T-cell (primary cell): ENCODE data around the gene NOS1. TPM values are rescaled to one million over a fixed set of nuclear protein-coding genes. Genes with fewer than 3 reads are reported as not detected.

Source experiments
- ATAC-seq, 4 experiments: fragments of 200-7000 bp in 3 of 4; fragments of 150-1000 bp in 1 of 4; cut with Tn5 transposase; replicated peaks in 1 of 4; 1 replicate in 3 of 4; 2 replicates in 1 of 4; pipeline ENCODE4 v1.10.0; 2021; ENCODE audit warnings: moderate library complexity in 3 of 4, mild to moderate bottlenecking in 2 of 4, moderate number of reproducible peaks in 1 of 4
- CTCF ChIA-PET, 2 donors: fragments of 300-600 bp; sonication (Branson Sonifier 250); formaldehyde crosslinking; loops; one replicate each; lab custom pipeline; 2022; ENCODE audit warnings: antibody characterized with exemption in 2 of 2; lab: Charles Lee
- POLR2A ChIA-PET, 2 donors: fragments of 300-600 bp; sonication (Branson Sonifier 250); formaldehyde crosslinking; loops; one replicate each; lab custom pipeline; 2022; ENCODE audit warnings: antibody characterized with exemption in 2 of 2; lab: Charles Lee
- DNase-seq, 35 experiments: peaks; one replicate each; pipeline versions ENCODE4 v3.0.0 to v3.0.0-alpha.2; 2013 to 2023
- H3K27ac ChIP-seq: one replicate; pipeline ENCODE4 v1.5.1; 2013; ENCODE audit warnings: low read length
- H3K27me3 ChIP-seq, 2 experiments: replicated peaks in 1 of 2; 1 replicate in 1 of 2; 2 replicates in 1 of 2; pipeline versions ENCODE4 v1.6.1 to v1.7.0; 2013; ENCODE audit warnings: low read length in 1 of 2, mixed read lengths in 1 of 2; ENCODE audit not compliant: control insufficient read depth in 2 of 2, insufficient read depth in 2 of 2; ENCODE audit errors: extremely low read depth in 1 of 2
- H3K36me3 ChIP-seq, 2 donors: 1 replicate in 1 of 2; 2 replicates in 1 of 2; pipeline versions ENCODE4 v1.6.1 to v1.7.0; 2013; ENCODE audit warnings: low read length in 1 of 2; ENCODE audit not compliant: control insufficient read depth in 2 of 2, insufficient read depth in 1 of 2; ENCODE audit errors: extremely low read depth in 1 of 2
- H3K4me1 ChIP-seq, 2 experiments: 1 replicate in 1 of 2; 2 replicates in 1 of 2; pipeline versions ENCODE4 v1.6.1 to v1.7.0; 2013; ENCODE audit warnings: low read length in 2 of 2, mixed read lengths in 1 of 2; ENCODE audit not compliant: insufficient read depth in 2 of 2, control insufficient read depth in 1 of 2; ENCODE audit errors: extremely low read depth in 1 of 2
- H3K4me3 ChIP-seq, 2 donors: 1 replicate in 1 of 2; 2 replicates in 1 of 2; pipeline versions ENCODE4 v1.5.1 to v1.7.0; 2013; ENCODE audit warnings: mild to moderate bottlenecking in 2 of 2, low read length in 1 of 2, moderate library complexity in 1 of 2; ENCODE audit not compliant: control insufficient read depth in 1 of 2; ENCODE audit errors: extremely low read depth in 1 of 2
- H3K9me3 ChIP-seq: 2 replicates; pipeline ENCODE4 v1.7.0; 2013
- H3K27ac Mint-ChIP-seq, 2 donors: one replicate each; pipeline ENCODE4 v1.8.0; 2020 to 2021; ENCODE audit warnings: mild to moderate bottlenecking in 2 of 2, mixed read lengths in 2 of 2
- H3K27me3 Mint-ChIP-seq, 2 donors: one replicate each; pipeline ENCODE4 v1.8.0; 2021 to 2022; ENCODE audit warnings: mixed read lengths in 2 of 2
- H3K36me3 Mint-ChIP-seq: one replicate; pipeline ENCODE4 v1.8.0; 2021; ENCODE audit warnings: mixed read lengths
- H3K4me1 Mint-ChIP-seq, 3 donors: one replicate each; pipeline ENCODE4 v1.8.0; 2020 to 2022; ENCODE audit warnings: mixed read lengths in 3 of 3, mild to moderate bottlenecking in 1 of 3
- H3K4me3 Mint-ChIP-seq, 3 donors: one replicate each; pipeline ENCODE4 v1.8.0; 2020 to 2022; ENCODE audit warnings: mild to moderate bottlenecking in 3 of 3, mixed read lengths in 3 of 3, moderate library complexity in 3 of 3
- H3K9me3 Mint-ChIP-seq, 3 donors: one replicate each; pipeline ENCODE4 v1.8.0; 2020 to 2022; ENCODE audit warnings: mixed read lengths in 3 of 3
- WGBS: methylation state at CpG from one replicate; pipeline ENCODE4 v1.1.5; 2013; ENCODE audit warnings: missing lambda C conversion rate; ENCODE audit not compliant: insufficient coverage; 5-methylcytosine and 5-hydroxymethylcytosine counted together
- total RNA-seq, 35 experiments: library from RNA in 6 of 35; stranded (reverse) in 6 of 35; fragments of 120-200 nt in 1 of 35; gene quantifications; one replicate each; pipeline versions ENCODE4 v1.2.1 to v1.2.4 and lab custom pipeline; 2013 to 2026

Gene NOS1
- total RNA-seq, 5 donors from 2014 or later (not counting 1 experiment from before 2014, with no cell fraction given) = 0.03 TPM; not detected in 4

GRCh38 chr12:117280019-117280680 lies 81.3 kb downstream of the NOS1 start:
- Mint-ChIP-seq H3K4me1 (no peaks in the 10 kb centered on the region), H3K27me3 (peaks cover 8 to 19% of the 10 kb centered on the region in 2 donors)

GRCh38 chr12:117279606-117280005 lies 81.8 kb downstream of the NOS1 start:
- Mint-ChIP-seq H3K9me3 (peaks cover 0 to 12% (median 0%) of the 10 kb centered on the region in 3 donors), H3K27me3 (peaks cover 8 to 19% of the 10 kb centered on the region in 2 donors), H3K4me3 (no peak overlapping the region), H3K36me3 (no peaks in the 10 kb centered on the region), H3K27ac (no peak overlapping the region), H3K4me1 (no peaks in the 10 kb centered on the region)
- no peak for ATAC-seq
- ChIA-PET POLR2A (interaction anchor here in 1 of 2 donors (0.6 kb wide), 1 partner anchor 242 kb away, joined by 4 read pairs; no protein-coding TSS in a partner anchor), CTCF (no interaction called here)
- H3K9me3 ChIP-seq = no peaks in the 10 kb centered on the region
- WGBS = 46% methylated on average over 2 of the region's 8 CpGs
- no peaks in the 10 kb centered on the region for H3K36me3 ChIP-seq
- no peak overlapping the region for H3K4me3 ChIP-seq
- no peak for DNase-seq
- no peaks in the 10 kb centered on the region for H3K4me1 ChIP-seq
- peaks cover 0 to 14% of the 10 kb centered on the region in 2 experiments for H3K27me3 ChIP-seq
- H3K27ac ChIP-seq = no peak overlapping the region

More at GRCh38 chr12:117280019-117280680, 81.3 kb downstream of the NOS1 start:
- no peaks in the 10 kb centered on the region for H3K4me1 ChIP-seq
- H3K9me3 ChIP-seq = no peaks in the 10 kb centered on the region
- ATAC-seq = no peak
- H3K27ac ChIP-seq = no peak overlapping the region
- no peak overlapping the region for H3K4me3 ChIP-seq
- WGBS = 95% methylated on average over 3 of the region's 8 CpGs
- CTCF ChIA-PET = no interaction called here
- POLR2A ChIA-PET = no interaction called here
- Mint-ChIP-seq H3K4me3 (no peak overlapping the region), H3K27ac (no peak overlapping the region), H3K36me3 (no peaks in the 10 kb centered on the region), H3K9me3 (peaks cover 0 to 12% (median 0%) of the 10 kb centered on the region in 3 donors)
- no peak for DNase-seq
- H3K27me3 ChIP-seq = peaks cover 0 to 16% of the 10 kb centered on the region in 2 experiments
- H3K36me3 ChIP-seq = no peaks in the 10 kb centered on the region

- H3K27me3 ChIP-seq = peaks cover 0 to 18% of the 10 kb centered on the region in 2 experiments
- no peak overlapping the region for H3K4me3 Mint-ChIP-seq
- DNase-seq (no peak), ATAC-seq (no peak)
- H3K9me3 ChIP-seq = no peaks in the 10 kb centered on the region
- no peak overlapping the region for H3K27ac Mint-ChIP-seq
- ChIA-PET POLR2A (no interaction called here), CTCF (no interaction called here)
- H3K4me1 ChIP-seq = no peaks in the 10 kb centered on the region
- peaks cover 18 to 25% of the 10 kb centered on the region in 2 donors for H3K27me3 Mint-ChIP-seq
- WGBS = no CpG with 5 or more reads among the region's 7 CpGs
- H3K27ac ChIP-seq = no peak overlapping the region
- H3K9me3 Mint-ChIP-seq = peaks cover 0 to 12% (median 0%) of the 10 kb centered on the region in 3 donors
- H3K4me3 ChIP-seq = no peak overlapping the region
- H3K36me3 ChIP-seq = no peaks in the 10 kb centered on the region
- H3K36me3 Mint-ChIP-seq = no peaks in the 10 kb centered on the region
- no peaks in the 10 kb centered on the region for H3K4me1 Mint-ChIP-seq
Measured at GRCh38 chr12:117277875-117278274, 83.6 kb downstream of the NOS1 start.

- CTCF ChIA-PET = no interaction called here
- no peaks in the 10 kb centered on the region for H3K36me3 Mint-ChIP-seq
- Histone ChIP-seq H3K36me3 (no peaks in the 10 kb centered on the region), H3K9me3 (no peaks in the 10 kb centered on the region), H3K27ac (no peak overlapping the region), H3K4me3 (no peak overlapping the region), H3K4me1 (no peaks in the 10 kb centered on the region), H3K27me3 (peaks cover 0 to 31% of the 10 kb centered on the region in 2 experiments)
- ATAC-seq (no peak), DNase-seq (no peak)
- H3K4me1 Mint-ChIP-seq = no peaks in the 10 kb centered on the region
- no CpG with 5 or more reads among the region's 2 CpGs for WGBS
- POLR2A ChIA-PET = interaction anchor here in 1 of 2 donors (0.6 kb wide), 1 partner anchor 109 kb away, joined by 3 read pairs; no protein-coding TSS in a partner anchor
- peaks cover 24 to 27% of the 10 kb centered on the region in 2 donors for H3K27me3 Mint-ChIP-seq
- H3K4me3 Mint-ChIP-seq = no peak overlapping the region
- no peaks in the 10 kb centered on the region for H3K9me3 Mint-ChIP-seq
- H3K27ac Mint-ChIP-seq = no peak overlapping the region
Measured at GRCh38 chr12:117273091-117273490, 88.3 kb downstream of the NOS1 start.

GRCh38 chr12:117272690-117273089 lies 88.7 kb downstream of the NOS1 start:
- 86% methylated on average over 1 of the region's 4 CpGs for WGBS
- no peaks in the 10 kb centered on the region for H3K36me3 Mint-ChIP-seq
- Histone ChIP-seq H3K9me3 (no peaks in the 10 kb centered on the region), H3K4me3 (no peak overlapping the region), H3K36me3 (no peaks in the 10 kb centered on the region), H3K4me1 (no peaks in the 10 kb centered on the region), H3K27ac (no peak overlapping the region), H3K27me3 (peaks cover 0 to 28% of the 10 kb centered on the region in 2 experiments)
- H3K27me3 Mint-ChIP-seq = peaks cover 24 to 27% of the 10 kb centered on the region in 2 donors
- DNase-seq (no peak), ATAC-seq (no peak)
- ChIA-PET POLR2A (interaction anchor here in 1 of 2 donors (0.6 kb wide), 1 partner anchor 109 kb away, joined by 3 read pairs; no protein-coding TSS in a partner anchor), CTCF (no interaction called here)
- H3K4me1 Mint-ChIP-seq = no peaks in the 10 kb centered on the region
- H3K9me3 Mint-ChIP-seq = no peaks in the 10 kb centered on the region
- no peak overlapping the region for H3K4me3 Mint-ChIP-seq
- no peak overlapping the region for H3K27ac Mint-ChIP-seq

- no CpG with 5 or more reads among the region's 3 CpGs for WGBS
- Mint-ChIP-seq H3K27ac (no peak overlapping the region), H3K27me3 (peaks cover 10 to 17% of the 10 kb centered on the region in 2 donors), H3K36me3 (no peaks in the 10 kb centered on the region), H3K4me3 (no peak overlapping the region), H3K4me1 (no peaks in the 10 kb centered on the region), H3K9me3 (peaks cover 0 to 4% (median 0%) of the 10 kb centered on the region in 3 donors)
- H3K27me3 ChIP-seq = peaks cover 0 to 3% of the 10 kb centered on the region in 2 experiments
- no peak overlapping the region for H3K4me3 ChIP-seq
- H3K27ac ChIP-seq = no peak overlapping the region
- no peaks in the 10 kb centered on the region for H3K4me1 ChIP-seq
- ChIA-PET CTCF (no interaction called here), POLR2A (interaction anchor here in 1 of 2 donors (0.7 kb wide), 1 partner anchor 500 kb away, joined by 10 read pairs; no protein-coding TSS in a partner anchor)
- H3K9me3 ChIP-seq = no peaks in the 10 kb centered on the region
- no peak for ATAC-seq
- H3K36me3 ChIP-seq = no peaks in the 10 kb centered on the region
- no peak for DNase-seq
Measured at GRCh38 chr12:117262749-117263148, 98.7 kb downstream of the NOS1 start.
